Iris pigment epithelial cell (primary cell): ENCODE data around the gene HOXA9.
A peak's percentile ranks its signal among the peaks of the same experiment; 100 is the strongest.

ENCODE experiments used
- DNase-seq: peaks from one replicate; pipeline ENCODE4 v3.0.0-alpha.2; 2011; ENCODE audit warnings: low read depth

HOXA9 gene

DNA sequence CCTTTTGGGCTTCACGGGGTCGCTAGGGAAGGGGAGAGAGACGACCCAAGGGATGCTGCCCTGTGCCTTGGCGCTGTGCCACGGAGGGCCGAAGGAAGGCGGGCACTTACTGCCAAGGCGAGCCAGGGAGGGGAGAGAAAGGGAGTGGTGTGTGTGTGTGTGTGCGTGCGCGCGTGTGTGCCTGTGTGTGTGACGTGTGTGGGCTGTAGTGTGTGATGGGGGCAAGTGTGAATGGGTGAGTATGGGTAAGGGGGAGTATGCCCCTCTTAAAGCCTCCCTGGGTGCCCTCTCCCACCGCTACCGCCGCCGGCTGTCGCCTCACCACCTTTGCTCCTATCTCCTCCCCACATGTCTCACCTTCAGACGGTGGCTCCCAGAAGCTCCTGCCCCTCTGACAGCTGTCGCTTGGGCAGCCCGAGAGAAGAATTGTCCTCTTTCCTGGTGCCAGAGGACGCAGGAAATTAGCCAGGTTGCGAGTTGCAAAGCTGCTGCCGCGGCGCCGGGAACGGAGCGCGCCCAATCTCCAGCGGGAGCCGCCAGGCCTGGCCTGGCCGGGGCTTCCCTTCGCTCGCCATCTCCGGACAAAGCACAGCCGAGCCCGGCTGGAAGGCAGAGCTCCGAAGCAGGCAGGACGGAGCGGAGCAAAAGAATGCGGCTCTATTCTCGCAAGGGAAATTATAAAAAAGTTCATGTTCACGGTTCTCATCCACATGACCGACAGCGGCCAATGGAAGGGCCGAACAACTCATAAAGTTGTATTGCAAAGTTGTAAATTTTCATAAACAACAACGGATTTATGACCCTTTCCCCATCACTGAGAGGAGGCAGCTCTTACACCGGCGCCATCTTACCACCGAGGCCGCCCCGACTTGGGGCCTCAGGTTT, 13.2 kb downstream of the HOXA9 start, which contains the start of gene HOXA3:
TSS of gene HOXA3 (minus strand) at position 653 of the 885 bp plus-strand sequence. CDS start 41,943 bp downstream, outside the sequence.
- DNase-seq: no peak

DNA sequence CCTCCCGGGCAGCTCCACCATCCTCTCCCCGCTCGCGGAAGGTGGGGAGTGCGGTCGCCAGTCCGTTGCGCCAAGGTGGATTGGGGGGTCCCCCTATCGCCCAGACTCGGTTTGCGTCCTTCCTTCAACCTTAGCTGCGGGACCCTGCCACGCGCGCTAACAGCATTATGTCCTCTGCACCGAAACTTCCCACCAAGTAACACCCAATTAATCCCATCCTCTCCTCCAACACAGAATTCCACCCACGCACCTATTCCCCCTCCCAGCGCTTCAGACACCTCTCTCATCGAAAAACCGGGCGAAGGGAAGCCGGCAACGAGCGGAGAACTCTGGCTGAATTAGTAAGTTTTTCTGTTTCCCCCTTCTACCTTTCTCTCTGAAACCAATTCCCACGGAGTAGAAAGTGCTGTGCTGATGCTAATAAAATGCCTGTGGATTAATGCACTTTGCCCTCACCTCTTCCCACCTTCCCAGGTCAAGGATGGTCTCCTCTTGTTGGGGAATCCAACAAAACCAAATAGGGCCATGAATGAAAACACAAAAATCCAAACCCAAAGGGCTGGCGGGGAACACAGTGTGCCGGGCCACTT, 13.9 kb downstream of the HOXA9 start:
- no peak for DNase-seq

DNA sequence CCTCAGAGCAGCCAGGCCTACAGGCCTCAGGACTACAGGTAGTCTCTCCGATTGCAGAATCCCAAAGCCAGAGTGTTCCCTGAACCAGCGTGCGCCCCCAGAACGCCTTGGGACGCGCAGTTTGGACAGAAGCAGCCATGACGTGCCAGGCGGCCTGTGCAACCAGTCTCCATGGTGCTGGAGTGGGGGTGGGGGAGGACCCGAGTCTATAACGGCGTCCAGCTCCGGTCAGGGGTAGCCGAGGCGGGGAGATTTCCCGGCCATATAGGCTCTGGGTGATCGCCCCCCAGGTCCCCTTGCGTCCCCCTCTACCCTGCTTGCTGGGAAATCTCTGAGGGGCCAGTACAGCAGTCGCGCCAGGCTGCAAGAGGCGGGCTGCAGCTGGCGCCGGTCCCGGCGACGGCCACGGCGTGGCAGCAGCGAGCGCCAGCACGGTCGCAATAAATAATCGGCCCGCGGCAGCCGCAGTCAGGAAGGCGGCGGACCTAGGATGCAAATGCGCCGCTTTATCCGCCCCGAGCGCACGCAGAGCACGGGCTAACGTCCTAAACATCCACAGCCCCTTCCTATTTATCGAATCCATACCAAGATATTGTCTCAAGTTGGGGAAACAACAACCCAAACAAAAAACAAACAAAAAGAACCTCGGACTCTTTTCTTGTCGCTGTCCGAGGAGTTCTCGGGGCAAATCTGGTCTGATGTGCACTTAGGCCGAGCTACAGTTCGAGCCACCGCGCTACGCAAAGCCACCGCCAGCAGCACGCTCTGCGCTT, 14.6 kb downstream of the HOXA9 start:
- peak; percentile 47 for DNase-seq

DNA sequence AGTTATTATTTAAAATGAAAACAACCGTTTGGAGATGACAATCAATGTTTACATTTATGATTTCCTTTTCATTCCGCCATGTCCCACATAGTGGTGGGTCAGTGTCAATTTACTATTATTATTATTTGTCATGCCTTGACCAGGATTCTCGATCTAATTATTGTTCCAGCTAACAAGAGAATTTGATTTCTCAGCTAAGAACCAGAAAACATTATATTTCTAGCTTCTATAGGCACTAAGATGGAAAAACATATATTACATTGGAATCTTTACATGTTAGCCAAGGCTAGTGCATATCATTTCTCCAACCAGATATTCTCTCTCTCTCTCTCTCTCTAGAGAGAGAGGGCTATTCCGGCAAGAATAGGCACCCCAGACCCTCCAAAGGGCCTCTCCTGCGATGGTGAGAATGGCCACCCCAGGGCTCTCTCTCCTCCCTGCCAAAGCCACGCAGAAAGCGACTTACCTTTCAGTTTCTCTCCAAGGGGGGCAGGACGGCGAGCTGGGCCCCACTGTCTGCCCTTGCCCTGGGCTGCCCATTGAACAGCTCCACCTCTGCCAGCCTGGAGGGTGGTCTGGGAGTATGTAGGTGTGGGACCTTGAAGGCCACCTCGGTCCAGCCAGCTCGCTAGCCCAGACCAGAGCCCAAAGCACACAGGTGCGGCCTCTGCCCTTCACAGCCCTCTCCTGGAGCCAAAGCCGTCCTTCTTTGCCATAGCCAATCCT, 15.3 kb downstream of the HOXA9 start:
- no peak for DNase-seq

DNA sequence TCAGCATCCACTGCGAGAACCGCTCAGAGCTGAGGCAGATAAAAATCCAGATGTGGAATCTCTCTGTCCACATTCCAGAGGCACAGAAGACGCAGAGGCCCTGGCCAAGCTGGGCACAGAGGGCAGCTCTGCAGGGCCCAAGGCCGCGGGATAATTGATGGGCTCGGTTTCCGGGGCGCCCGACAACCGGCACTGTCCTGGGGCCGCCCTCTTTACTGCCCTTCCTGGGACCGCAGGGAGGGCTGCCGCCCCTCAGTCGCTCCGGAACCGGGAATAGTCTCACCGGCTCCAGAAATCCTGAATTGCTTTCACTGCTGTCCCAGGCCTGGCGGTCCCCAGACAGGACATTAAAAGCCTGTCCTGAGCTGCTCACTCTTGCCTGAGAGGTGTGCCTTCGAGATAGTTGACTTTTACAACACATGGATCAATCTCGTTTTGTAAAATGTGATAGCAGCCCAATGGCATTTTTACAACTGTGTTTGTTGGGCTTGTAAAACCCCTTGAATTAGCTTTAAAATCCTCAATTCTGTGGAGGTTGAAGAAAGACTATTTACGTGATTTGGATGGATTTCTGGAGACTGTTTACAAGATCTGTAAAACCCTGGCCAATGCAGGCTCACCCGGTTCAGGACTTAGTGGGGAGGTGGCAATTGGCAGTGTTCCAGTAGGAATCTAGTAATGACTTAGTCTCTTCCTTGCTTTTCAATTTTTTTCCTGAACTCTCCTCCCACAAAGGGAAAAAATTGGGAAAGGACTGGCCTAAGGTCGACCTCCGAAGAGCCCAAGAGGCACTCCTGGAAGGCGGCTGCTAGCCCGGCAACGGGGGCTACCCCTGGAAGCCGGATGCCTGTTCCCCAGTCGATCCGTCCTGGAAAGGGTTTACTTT, 16.3 kb downstream of the HOXA9 start:
- no peak for DNase-seq

DNA sequence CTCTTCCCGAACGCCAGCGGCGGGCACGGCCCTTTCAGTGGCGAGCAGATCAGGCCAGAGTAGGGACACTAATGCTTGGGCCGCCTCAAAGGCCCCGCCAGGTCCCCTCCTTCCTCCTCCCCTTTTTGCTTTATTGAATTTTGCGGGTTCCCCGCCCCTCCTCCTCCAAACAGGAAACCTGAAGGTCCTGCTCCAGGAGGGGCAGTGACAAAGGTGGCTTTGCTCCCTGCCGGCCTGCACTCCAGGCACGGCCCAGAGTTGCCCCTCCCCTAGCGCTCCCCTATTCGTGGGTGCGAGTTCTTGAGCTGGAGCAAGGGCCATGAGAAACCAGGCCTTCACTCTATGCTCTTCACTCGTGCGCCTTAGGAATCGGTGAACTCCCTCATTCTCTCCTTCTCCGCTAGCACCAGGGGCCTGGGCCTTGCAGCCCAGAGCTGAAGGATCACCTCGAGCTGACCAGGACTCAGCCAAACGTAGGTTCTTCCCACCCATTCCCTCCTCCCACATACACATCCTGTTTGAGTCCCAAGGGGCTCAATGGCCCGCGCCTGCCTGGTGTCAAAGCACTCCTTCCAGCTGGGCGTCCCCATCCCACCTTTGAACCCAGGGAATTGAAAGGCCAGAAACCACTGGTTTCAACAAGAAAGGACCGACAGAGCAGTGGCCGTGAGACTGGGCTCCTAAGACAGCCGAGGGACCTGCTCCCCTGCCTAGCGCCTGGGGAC, 17.1 kb downstream of the HOXA9 start:
- DNase-seq: no peak

DNA sequence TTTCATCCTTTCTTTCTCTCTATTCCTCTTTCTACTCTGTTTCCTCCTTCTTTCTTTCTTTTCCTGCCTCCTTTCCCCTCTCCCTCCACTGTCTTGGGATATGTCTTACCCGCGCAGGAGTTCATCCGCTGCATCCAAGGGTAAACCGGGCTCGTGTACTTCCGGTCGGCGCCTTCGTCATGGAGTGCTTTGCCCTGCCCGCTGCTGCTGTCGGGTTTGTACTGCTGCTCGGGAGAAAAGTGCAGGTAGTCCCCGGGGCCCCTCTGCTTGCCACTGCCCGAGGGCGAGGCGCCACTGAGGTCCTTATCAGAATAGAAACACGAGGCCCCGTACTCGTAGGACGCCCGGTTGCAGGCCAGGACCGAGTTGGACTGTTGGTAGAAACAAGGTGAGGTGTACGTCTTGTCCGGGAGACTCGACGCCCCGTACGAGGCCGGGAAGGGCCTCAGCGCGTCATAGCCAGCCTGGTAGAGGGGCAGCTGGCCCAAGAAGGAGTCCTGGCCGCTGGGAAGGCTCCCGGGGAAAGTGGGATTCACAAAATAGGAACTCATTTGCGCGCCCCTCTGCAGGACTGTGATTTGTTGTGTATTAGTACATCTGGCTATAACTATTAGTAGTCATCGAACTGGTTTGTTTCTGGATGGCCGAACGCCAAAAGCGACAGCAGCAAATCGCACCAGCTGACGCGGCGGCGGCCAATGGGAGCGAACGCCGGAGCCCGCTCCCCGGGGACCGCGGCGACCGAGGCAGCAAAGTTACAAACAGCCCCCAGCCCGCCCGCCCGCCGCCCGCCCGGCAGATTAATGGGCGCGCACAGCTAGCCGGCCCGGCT, 17.9 kb downstream of the HOXA9 start, which contains the start of gene HOXA6:
TSS of gene HOXA6 (minus strand) at position 576 of the 832 bp plus-strand sequence. CDS start at position 551, 25 bp downstream.
- DNase-seq: no peak

DNA sequence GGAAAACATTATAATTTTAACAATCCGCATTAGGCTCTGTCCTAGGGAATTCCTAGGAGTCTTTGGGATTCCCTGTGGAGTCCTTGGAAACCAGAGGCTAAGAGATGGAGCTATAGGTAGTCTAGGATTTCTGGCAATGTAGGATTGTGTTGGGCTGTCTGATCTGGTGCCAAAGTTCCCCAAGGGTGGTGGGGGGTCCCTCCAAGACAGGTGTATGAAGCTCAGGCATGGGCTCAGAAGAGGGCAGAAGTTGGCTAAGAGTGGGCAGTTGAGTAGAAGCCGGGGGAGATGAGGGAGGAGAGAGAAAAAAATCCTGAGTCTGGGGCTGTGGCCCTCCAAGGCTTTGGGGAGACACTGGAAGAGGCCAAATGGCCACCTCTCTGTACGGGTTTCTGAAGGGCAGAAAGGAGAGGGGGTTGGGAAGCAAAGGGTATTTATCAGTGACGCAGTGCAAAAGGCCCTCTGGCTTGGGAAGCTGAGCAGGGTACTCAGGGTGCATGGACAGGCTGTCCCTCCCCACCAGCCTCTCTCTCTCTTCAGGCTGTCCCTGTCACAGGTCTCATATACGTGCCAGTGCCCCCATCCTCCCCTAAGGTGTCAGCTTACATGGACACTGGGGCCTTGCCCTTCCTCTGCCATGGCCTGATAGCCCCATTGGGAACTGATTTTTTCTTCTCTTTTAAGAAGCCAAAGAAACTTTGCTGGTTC, 18.7 kb downstream of the HOXA9 start:
- DNase-seq: no peak

DNA sequence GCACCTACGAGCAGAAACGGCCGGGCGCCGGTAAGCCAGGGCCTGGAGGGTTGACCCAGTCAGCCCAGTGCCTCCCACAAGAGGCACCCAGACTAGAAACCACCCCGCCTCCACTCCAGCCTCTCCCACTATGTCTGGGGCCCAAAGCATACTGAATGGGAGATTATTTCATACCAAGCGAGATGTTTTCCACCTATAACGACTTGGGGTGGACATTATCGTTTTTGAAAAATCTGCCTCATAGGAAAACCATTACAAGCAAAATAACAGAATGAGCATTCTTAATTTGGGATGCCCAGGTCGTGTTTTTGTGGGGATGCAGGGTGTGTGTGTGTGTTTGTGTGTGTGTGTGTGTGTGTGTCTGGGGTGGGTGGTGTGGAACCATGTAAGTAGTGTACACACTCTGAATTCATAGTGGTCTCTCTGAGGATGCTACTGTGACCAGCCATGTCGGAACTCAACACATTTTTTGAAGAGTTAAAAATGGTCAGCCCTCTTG, 19.4 kb downstream of the HOXA9 start:
- no peak for DNase-seq

DNA sequence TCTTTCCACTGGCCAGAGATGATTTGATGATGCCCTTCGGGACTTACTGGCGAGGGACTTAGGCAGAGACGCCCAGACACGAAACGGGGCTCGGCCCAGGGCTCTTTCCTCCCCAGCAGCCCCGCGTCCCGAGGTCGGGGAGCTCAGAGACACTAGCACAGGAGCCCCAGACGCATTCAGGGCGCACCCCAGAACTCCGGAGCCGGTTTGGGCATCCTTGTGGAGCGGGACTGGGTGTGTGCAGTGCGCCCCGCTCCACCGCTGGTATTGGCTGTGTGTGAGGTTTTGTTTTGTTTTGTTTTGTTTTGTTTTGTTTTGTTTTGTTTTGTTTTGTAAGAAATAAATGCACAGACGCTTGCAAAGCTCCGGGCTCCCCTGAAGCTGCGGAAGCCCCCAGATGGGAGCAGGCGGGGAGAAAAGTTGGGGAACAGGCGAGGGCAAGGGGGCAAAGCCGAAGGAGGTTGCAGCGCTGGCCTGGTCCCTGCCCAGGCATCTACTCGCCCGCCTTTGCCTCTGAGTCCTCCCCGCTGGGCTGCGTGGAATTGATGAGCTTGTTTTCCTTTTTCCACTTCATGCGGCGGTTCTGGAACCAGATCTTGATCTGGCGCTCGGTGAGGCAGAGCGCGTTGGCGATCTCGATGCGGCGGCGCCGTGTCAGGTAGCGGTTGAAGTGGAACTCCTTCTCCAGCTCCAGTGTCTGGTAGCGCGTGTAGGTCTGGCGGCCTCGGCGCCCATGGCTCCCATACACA, 20.0 kb downstream of the HOXA9 start:
- DNase-seq: no peak

DNA sequence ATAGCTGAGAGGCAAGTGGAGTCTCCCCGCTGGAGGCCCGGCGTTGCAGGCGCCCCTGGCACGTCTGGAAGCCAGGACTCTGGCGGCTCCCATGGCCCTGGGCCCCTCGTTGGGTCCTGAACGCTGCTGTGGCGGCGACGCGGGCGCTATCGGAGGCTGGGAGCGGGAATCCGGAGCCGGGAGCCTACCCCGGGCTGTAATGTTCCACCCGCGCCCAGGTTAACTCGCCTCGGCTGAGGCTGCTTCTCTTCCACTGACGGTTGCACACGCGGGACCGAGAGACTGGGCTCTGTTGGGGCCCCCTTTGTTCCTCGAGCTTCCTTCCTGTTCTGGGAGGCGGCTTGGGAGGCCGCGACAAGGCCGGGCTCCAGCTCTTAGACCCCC, 20.6 kb downstream of the HOXA9 start:
- no peak for DNase-seq

DNA sequence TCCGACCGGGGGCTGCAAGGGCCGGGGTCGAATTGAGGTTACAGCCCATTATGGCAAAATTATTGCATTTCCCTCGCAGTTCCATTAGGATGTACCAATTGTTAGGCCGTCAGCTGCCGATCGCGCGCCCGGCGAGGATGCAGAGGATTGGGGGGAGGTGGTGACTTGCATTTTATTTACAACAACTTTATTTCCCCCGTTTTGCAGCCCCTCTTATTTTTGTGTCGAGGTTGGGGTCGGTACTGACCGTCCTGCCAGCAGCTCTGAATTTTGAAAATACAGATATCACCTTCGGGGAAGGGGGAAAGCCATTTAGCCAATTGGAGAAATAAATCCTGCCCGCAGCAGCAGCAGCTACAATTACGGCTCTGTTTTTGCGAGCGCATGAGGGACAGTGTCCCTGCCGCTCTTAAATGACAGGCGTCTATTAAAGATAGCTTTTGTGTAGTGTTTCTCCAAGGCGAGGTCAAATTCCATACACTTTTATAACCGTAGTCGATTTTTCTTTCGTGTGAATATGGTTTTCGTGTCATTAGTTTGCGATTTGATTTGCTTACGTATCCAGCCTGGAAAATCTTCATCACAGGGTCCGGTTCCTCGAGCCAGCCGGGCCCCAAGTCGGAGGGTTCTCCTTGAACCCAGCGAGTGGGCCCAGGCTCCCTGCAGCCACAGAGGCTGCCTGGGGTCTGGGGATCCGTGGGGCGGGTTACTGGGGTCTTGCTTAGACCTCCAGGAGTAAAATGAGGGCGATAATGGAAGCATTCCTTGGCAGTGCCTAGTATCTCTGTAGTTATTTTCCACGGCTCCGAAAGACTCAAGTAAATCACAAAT, 21.2 kb downstream of the HOXA9 start:
- DNase-seq: no peak

DNA sequence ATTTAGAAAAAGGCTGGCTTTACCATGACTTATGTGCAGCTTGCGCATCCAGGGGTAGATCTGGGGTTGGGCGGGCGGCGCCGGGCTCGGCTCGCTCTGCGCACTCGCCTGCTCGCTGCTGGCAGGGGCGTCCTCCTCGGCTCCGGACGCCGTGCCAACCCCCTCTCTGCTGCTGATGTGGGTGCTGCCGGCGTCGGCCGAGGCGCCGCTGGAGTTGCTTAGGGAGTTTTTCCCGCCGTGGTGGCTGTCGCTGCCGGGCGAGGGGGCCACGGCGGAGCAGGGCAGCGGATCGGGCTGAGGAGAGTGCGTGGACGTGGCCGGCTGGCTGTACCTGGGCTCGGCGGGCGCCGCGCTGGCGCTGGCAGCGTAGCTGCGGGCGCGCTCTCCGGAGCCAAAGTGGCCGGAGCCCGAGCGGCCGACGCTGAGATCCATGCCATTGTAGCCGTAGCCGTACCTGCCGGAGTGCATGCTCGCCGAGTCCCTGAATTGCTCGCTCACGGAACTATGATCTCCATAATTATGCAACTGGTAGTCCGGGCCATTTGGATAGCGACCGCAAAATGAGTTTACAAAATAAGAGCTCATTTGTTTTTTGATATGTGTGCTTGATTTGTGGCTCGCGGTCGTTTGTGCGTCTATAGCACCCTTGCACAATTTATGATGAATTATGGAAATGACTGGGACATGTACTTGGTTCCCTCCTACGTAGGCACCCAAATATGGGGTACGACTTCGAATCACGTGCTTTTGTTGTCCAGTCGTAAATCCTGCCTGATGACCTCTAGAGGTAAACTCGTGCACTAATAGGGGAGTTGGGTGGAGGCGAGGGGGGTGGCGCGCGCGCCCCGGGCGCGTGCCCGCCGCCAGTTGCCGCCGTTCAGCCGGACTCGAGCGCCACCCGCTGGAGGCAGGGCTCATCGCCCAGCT, 22.1 kb downstream of the HOXA9 start, which contains the start of gene HOXA5:
TSS of gene HOXA5 (minus strand) at position 659 of the 927 bp plus-strand sequence. CDS start at position 585, 74 bp downstream.
- no peak for DNase-seq

DNA sequence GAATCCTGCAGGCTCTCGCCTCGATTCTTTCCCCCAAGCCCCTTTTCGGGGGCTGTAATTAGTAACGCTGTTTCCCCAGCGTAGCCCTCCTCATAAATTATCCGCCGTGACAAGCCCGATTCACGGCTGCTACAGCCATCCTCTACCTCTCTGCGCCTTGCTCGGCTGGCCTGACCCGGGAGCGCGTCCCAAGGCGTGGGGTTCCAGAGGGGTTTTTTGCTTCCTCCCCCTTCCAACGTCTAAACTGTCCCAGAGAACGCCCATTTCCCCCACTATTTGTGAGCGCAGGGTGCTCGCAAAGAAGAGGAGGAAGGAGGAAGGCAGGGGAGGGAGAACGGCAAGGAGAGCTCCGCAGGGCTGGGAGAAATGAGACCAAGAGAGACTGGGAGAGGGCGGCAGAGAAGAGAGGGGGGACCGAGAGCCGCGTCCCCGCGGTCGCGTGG, 22.7 kb downstream of the HOXA9 start:
- no peak for DNase-seq

DNA sequence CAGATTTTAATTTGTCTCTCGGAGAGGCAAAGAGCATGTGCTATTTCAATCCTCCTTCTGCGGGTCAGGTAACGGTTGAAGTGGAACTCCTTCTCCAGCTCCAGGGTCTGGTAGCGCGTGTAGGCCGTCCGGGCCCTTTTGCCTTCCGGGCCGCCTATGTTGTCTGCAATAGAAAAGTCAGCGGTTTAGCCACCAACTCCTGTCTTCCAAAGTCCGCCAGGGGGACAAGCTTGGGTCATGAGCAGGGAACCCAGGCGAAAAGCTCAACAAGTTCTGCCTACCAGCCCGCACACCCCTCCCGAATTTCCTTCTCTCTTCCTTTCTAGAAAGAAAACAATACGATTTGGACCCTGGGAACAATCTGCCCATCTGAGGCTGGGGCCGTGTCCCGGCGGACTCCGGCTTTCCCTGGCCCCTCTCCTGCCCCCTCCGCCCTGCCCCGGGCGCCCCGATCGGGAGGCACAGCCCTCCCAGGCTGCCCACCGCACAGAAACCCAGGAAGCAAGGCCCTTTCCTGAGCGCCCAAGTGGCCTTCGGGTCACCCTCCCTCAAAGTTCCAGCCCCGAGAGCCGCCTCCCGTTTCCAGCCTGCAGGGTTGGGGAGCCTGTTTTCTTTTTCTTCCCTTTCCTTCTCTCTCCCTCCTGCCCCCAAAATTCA, 23.3 kb downstream of the HOXA9 start:
- no peak for DNase-seq
